NCI-H510A (cell line): ENCODE measurements around the gene DYRK2.

Source experiments
- DNase-seq: peaks from one replicate; lab custom pipeline; 2025; lab: John Stamatoyannopoulos, UW

The DYRK2 gene

GRCh38 chr12:67704071-67704470 is 55.5 kb downstream of the DYRK2 start:
- DNase-seq: no peak

GRCh38 chr12:67705394-67706370 is 57.1 kb downstream of the DYRK2 start:
- no peak for DNase-seq

DNA sequence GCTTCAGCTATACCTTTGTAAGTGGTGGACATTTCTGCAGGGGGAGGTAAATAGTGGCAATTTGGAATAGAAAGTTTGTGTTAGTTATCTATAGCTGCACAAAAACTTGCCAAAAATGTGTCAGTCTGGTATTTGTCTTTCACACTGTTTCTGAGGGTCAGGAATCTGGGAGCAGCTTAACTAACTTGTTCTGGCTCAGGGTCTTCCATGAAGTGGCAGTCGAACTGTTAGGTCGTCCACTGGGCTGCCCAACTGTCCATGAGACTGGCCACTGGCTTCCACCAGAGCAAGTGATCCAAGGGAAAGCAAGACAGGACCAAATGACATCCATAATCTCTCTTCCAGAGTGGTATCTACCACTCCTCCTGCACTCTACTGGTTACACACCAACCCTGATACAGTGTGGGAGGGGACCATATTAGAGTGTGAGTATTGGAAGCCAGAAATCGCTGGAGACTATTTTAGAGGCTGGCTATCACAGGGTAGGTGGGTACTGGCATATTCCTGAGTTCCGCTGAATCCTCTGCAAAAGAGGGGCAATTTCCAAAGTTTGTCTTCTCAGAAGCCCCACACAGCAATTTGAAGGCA is 60.9 kb downstream of the DYRK2 start:
- no peak for DNase-seq

GRCh38 chr12:67710582-67710981 is 62.0 kb downstream of the DYRK2 start:
- no peak for DNase-seq

DNA sequence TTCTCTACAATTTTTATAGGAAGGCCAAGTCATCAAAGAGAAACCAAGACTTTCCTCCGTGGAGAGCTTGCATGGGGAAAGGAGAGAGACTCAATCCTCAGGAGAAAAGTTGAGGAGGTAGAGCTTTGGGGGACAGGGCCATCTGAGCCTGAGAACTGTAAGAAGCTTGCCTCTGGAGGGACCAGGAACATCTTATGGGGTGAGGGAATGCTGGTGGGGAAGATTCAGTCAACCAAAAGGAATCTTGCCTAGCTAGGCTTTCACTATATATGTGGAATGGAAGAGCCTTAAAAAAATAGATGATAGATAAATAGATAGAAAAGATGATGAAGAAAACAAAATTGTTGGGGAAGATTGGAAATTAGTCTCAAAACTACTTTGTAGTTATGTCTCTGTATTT is 63.5 kb downstream of the DYRK2 start:
- no peak for DNase-seq

GRCh38 chr12:67714648-67715047 is 66.1 kb downstream of the DYRK2 start:
- DNase-seq: no peak
